HepG2 (cell line): ENCODE results near the gene MALT1. TPM values are rescaled to one million over a fixed set of nuclear protein-coding genes. Genes with fewer than 3 reads are reported as not detected.

Experiments
- FOXA1 ChIP-seq, 2 experiments: fragments of 450-650 bp in 1 of 2; sonication (generic) in 1 of 2; formaldehyde crosslinking in 1 of 2; IDR thresholded peaks; 2 replicates each; pipeline versions ENCODE4 v1.4.0 to v1.6.1; 2016 to 2020; ENCODE audit warnings: missing genetic modification reagents in 1 of 2
- KLF6 ChIP-seq: IDR thresholded peaks from 2 replicates; pipeline ENCODE4 v1.8.0; 2016; ENCODE audit warnings: missing biosample characterization, missing genetic modification reagents
- KMT2A ChIP-seq: sonication (generic); formaldehyde crosslinking; IDR thresholded peaks from 2 replicates; pipeline ENCODE4 v1.4.0; 2020; ENCODE audit warnings: missing genetic modification reagents
- NFKB2 ChIP-seq: sonication (generic); formaldehyde crosslinking; IDR thresholded peaks from 2 replicates; pipeline ENCODE4 v1.4.0; 2020; ENCODE audit warnings: missing genetic modification reagents, borderline replicate concordance
- PHF20 ChIP-seq: sonication (generic); formaldehyde crosslinking; IDR thresholded peaks from 2 replicates; pipeline ENCODE4 v1.5.0; 2020; ENCODE audit warnings: mild to moderate bottlenecking, missing genetic modification reagents
- RAD21 ChIP-seq: fragments of 450-650 bp; formaldehyde crosslinking; IDR thresholded peaks from 2 replicates; pipeline ENCODE4 v1.5.0; 2020; ENCODE audit warnings: mild to moderate bottlenecking
- SMAD9 ChIP-seq: sonication (generic); formaldehyde crosslinking; IDR thresholded peaks from 2 replicates; pipeline ENCODE4 v1.5.1; 2020; ENCODE audit warnings: mild to moderate bottlenecking, missing genetic modification reagents
- ZMAT3 ChIP-seq: sonication (generic); formaldehyde crosslinking; conservative IDR thresholded peaks from 2 replicates; pipeline ENCODE4 v1.7.0; 2021; ENCODE audit warnings: missing genetic modification reagents
- ZNF333 ChIP-seq: sonication (generic); formaldehyde crosslinking; IDR thresholded peaks from 2 replicates; pipeline ENCODE4 v1.4.0; 2020; ENCODE audit warnings: mild to moderate bottlenecking, missing genetic modification reagents, borderline replicate concordance
- ZNF644 ChIP-seq: IDR thresholded peaks from 2 replicates; pipeline ENCODE4 v1.6.1; 2016; ENCODE audit warnings: low read depth
- ZNF646 ChIP-seq: sonication (generic); formaldehyde crosslinking; IDR thresholded peaks from 2 replicates; pipeline ENCODE4 v1.9.0; 2021; ENCODE audit warnings: mild to moderate bottlenecking, missing genetic modification reagents
- ZNF766 ChIP-seq: sonication (generic); formaldehyde crosslinking; IDR thresholded peaks from 2 replicates; pipeline ENCODE4 v1.5.0; 2020; ENCODE audit warnings: missing genetic modification reagents, borderline replicate concordance
- ZNF879 ChIP-seq: sonication (generic); formaldehyde crosslinking; IDR thresholded peaks from 2 replicates; pipeline ENCODE4 v1.8.1; 2023; ENCODE audit warnings: missing genetic modification reagents
- ZSCAN21 ChIP-seq: sonication (generic); formaldehyde crosslinking; IDR thresholded peaks from 2 replicates; pipeline ENCODE4 v1.8.0; 2022; ENCODE audit warnings: mild to moderate bottlenecking, missing genetic modification reagents, moderate library complexity, borderline replicate concordance
- polyA plus RNA-seq, 8 experiments: library from polyadenylated mRNA; depleted of rRNA in 3 of 8; stranded (reverse) in 7 of 8; unstranded in 1 of 8; fragments of >200 nt; fragmentation: Illumina TruSeq in 4 of 8; extraction: Trizol in 4 of 8; gene quantifications; 2 replicates each; pipeline versions ENCODE4 v1.2.1 to v1.2.3, GENCODE V29; 2011 to 2016; ENCODE audit warnings: low read depth in 4 of 8, missing spikeins in 1 of 8, mixed read lengths in 1 of 8; ENCODE audit not compliant: insufficient read depth in 1 of 8
- total RNA-seq, 5 experiments: library from RNA; depleted of rRNA; stranded (reverse); fragments of >200 nt; fragmentation: Illumina TruSeq; extraction: Trizol; gene quantifications; 2 replicates each; pipeline ENCODE4 v1.2.3, GENCODE V29; 2016; ENCODE audit warnings: low read depth in 1 of 5
- TF ChIP-seq, protein P1 (sequence below): sonication (generic); formaldehyde crosslinking; IDR thresholded peaks from 2 replicates; pipeline ENCODE4 v1.9.0; 2022; ENCODE audit warnings: low read depth, missing genetic modification reagents
- TF ChIP-seq, protein P2 (sequence below): sonication (generic); formaldehyde crosslinking; IDR thresholded peaks from 2 replicates; pipeline ENCODE4 v1.5.0; 2020; ENCODE audit warnings: mild to moderate bottlenecking, missing genetic modification reagents, moderate library complexity
- TF ChIP-seq, protein P3 (sequence below): sonication (generic); formaldehyde crosslinking; conservative IDR thresholded peaks from 2 replicates; pipeline ENCODE4 v1.4.0; 2020; ENCODE audit warnings: missing genetic modification reagents
- TF ChIP-seq, protein P4 (sequence below): IDR thresholded peaks from 2 replicates; pipeline ENCODE4 v1.6.1; 2016; ENCODE audit warnings: low read depth, control low read depth

Gene MALT1
- total and polyA plus RNA-seq, 2 of the 13 experiments (the other 11 are each of a cell fraction or from before 2014, with no cell fraction given): 43.9 to 89.0 TPM

GRCh38 chr18:58781627-58782194, 110.4 kb downstream of the MALT1 start (continued):
- TF ChIP-seq, protein P1, sequence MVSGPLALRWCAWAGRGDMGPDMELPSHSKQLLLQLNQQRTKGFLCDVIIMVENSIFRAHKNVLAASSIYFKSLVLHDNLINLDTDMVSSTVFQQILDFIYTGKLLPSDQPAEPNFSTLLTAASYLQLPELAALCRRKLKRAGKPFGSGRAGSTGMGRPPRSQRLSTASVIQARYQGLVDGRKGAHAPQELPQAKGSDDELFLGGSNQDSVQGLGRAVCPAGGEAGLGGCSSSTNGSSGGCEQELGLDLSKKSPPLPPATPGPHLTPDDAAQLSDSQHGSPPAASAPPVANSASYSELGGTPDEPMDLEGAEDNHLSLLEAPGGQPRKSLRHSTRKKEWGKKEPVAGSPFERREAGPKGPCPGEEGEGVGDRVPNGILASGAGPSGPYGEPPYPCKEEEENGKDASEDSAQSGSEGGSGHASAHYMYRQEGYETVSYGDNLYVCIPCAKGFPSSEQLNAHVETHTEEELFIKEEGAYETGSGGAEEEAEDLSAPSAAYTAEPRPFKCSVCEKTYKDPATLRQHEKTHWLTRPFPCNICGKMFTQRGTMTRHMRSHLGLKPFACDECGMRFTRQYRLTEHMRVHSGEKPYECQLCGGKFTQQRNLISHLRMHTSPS (CRISPR knock-in tag): no peak
- no peak for TF ChIP-seq ZNF879 (CRISPR knock-in tag)
- no peak for TF ChIP-seq ZNF333 (CRISPR knock-in tag)
- TF ChIP-seq, protein P2, sequence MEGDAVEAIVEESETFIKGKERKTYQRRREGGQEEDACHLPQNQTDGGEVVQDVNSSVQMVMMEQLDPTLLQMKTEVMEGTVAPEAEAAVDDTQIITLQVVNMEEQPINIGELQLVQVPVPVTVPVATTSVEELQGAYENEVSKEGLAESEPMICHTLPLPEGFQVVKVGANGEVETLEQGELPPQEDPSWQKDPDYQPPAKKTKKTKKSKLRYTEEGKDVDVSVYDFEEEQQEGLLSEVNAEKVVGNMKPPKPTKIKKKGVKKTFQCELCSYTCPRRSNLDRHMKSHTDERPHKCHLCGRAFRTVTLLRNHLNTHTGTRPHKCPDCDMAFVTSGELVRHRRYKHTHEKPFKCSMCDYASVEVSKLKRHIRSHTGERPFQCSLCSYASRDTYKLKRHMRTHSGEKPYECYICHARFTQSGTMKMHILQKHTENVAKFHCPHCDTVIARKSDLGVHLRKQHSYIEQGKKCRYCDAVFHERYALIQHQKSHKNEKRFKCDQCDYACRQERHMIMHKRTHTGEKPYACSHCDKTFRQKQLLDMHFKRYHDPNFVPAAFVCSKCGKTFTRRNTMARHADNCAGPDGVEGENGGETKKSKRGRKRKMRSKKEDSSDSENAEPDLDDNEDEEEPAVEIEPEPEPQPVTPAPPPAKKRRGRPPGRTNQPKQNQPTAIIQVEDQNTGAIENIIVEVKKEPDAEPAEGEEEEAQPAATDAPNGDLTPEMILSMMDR: peak; percentile 97
- TF ChIP-seq ZMAT3: no peak
- TF ChIP-seq FOXA1 (IDR thresholded peaks at IDR 0.05): 0 out of 2 replicates have a peak, but pooled peaks have one; percentile 9
- TF ChIP-seq FOXA1 (CRISPR knock-in tag; IDR thresholded peaks at IDR 0.05): no peak
- TF ChIP-seq, protein P3, sequence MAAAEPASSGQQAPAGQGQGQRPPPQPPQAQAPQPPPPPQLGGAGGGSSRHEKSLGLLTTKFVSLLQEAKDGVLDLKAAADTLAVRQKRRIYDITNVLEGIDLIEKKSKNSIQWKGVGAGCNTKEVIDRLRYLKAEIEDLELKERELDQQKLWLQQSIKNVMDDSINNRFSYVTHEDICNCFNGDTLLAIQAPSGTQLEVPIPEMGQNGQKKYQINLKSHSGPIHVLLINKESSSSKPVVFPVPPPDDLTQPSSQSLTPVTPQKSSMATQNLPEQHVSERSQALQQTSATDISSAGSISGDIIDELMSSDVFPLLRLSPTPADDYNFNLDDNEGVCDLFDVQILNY (CRISPR knock-in tag): no peak
- TF ChIP-seq ZNF644 (CRISPR knock-in tag): no peak
- no peak for TF ChIP-seq NFKB2 (CRISPR knock-in tag)
- TF ChIP-seq SMAD9 (CRISPR knock-in tag): no peak
- TF ChIP-seq, protein P4, sequence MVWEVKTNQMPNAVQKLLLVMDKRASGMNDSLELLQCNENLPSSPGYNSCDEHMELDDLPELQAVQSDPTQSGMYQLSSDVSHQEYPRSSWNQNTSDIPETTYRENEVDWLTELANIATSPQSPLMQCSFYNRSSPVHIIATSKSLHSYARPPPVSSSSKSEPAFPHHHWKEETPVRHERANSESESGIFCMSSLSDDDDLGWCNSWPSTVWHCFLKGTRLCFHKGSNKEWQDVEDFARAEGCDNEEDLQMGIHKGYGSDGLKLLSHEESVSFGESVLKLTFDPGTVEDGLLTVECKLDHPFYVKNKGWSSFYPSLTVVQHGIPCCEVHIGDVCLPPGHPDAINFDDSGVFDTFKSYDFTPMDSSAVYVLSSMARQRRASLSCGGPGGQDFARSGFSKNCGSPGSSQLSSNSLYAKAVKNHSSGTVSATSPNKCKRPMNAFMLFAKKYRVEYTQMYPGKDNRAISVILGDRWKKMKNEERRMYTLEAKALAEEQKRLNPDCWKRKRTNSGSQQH (CRISPR knock-in tag): no peak
- no peak for TF ChIP-seq KMT2A
- TF ChIP-seq RAD21 (CRISPR knock-in tag): peak; percentile 82
- peak; percentile 95 for TF ChIP-seq ZNF646 (CRISPR knock-in tag)
- TF ChIP-seq KLF6 (CRISPR knock-in tag): no peak
- no peak for TF ChIP-seq ZSCAN21
- no peak for TF ChIP-seq ZNF766 (CRISPR knock-in tag)
- no peak for TF ChIP-seq PHF20 (CRISPR knock-in tag)
